H9 (cell line): Measurements from ENCODE around the gene OSBP. TPM values are rescaled to one million over a fixed set of nuclear protein-coding genes. Genes with fewer than 3 reads are reported as not detected.

Experiments used
- DNase-seq: peaks from one replicate; pipeline ENCODE4 v3.0.0-alpha.2; 2017
- H2AFZ ChIP-seq: one replicate; pipeline ENCODE4 v1.6.1; 2013; ENCODE audit warnings: mild to moderate bottlenecking, low read length, control low read depth, moderate library complexity
- H2AK5ac ChIP-seq: 2 replicates; pipeline ENCODE4 v1.6.1; 2013; ENCODE audit warnings: low read length, control low read depth, mixed read lengths; ENCODE audit not compliant: insufficient read length
- H2BK120ac ChIP-seq: one replicate; pipeline ENCODE4 v1.6.1; 2013; ENCODE audit warnings: low read depth, mild to moderate bottlenecking, low read length, control low read depth, inconsistent platforms; ENCODE audit not compliant: poor library complexity, severe bottlenecking
- H2BK12ac ChIP-seq: 2 replicates; pipeline ENCODE4 v1.6.1; 2013; ENCODE audit warnings: low read length, control low read depth, mixed read lengths, low read depth; ENCODE audit not compliant: insufficient read length
- H2BK15ac ChIP-seq: 2 replicates; pipeline ENCODE4 v1.6.1; 2013; ENCODE audit warnings: low read depth, low read length, control low read depth
- H2BK20ac ChIP-seq: one replicate; pipeline ENCODE4 v1.6.1; 2013; ENCODE audit warnings: low read depth, mild to moderate bottlenecking, low read length, control low read depth, inconsistent platforms; ENCODE audit not compliant: poor library complexity, severe bottlenecking
- H2BK5ac ChIP-seq: 2 replicates; pipeline ENCODE4 v1.6.1; 2013; ENCODE audit warnings: low read length, control low read depth, mixed read lengths; ENCODE audit not compliant: insufficient read length
- H3K14ac ChIP-seq: 2 replicates; pipeline ENCODE4 v1.6.1; 2013; ENCODE audit warnings: low read length, control low read depth; ENCODE audit not compliant: insufficient read depth
- H3K18ac ChIP-seq: 2 replicates; pipeline ENCODE4 v1.6.1; 2013; ENCODE audit warnings: low read depth, mild to moderate bottlenecking, mixed read lengths, low read length, control low read depth; ENCODE audit not compliant: insufficient read length
- H3K23ac ChIP-seq: 2 replicates; pipeline ENCODE4 v1.6.1; 2013; ENCODE audit warnings: low read length, control low read depth, mixed read lengths, low read depth; ENCODE audit not compliant: insufficient read length
- H3K23me2 ChIP-seq: 2 replicates; pipeline ENCODE4 v1.6.1; 2013; ENCODE audit warnings: low read depth, mild to moderate bottlenecking, mixed read lengths, low read length, control low read depth; ENCODE audit not compliant: insufficient read length, poor library complexity, severe bottlenecking
- H3K27ac ChIP-seq: 2 replicates; pipeline ENCODE4 v1.5.1; 2013; ENCODE audit warnings: low read length, control low read depth, mixed read lengths, low read depth; ENCODE audit not compliant: insufficient read length
- H3K27me3 ChIP-seq: 2 replicates; pipeline ENCODE4 v1.6.1; 2013; ENCODE audit warnings: low read length, control low read depth, inconsistent platforms; ENCODE audit not compliant: insufficient read depth
- H3K4ac ChIP-seq: 2 replicates; pipeline ENCODE4 v1.6.1; 2013; ENCODE audit warnings: low read depth, mild to moderate bottlenecking, control low read depth, inconsistent platforms, low read length, moderate library complexity
- H3K4me1 ChIP-seq: 2 replicates; pipeline ENCODE4 v1.6.1; 2013; ENCODE audit warnings: low read length, control low read depth, inconsistent platforms; ENCODE audit not compliant: insufficient read depth
- H3K4me2 ChIP-seq: 2 replicates; pipeline ENCODE4 v1.6.1; 2013; ENCODE audit warnings: low read length, control low read depth, mixed read lengths; ENCODE audit not compliant: insufficient read length, insufficient read depth
- H3K56ac ChIP-seq: 2 replicates; pipeline ENCODE4 v1.6.1; 2013; ENCODE audit warnings: low read depth, mild to moderate bottlenecking, mixed read lengths, low read length, control low read depth; ENCODE audit not compliant: insufficient read length
- H3K79me1 ChIP-seq: 2 replicates; pipeline ENCODE4 v1.6.1; 2013; ENCODE audit warnings: low read depth, mild to moderate bottlenecking, moderate library complexity, low read length, control low read depth, inconsistent platforms; ENCODE audit not compliant: insufficient read depth, poor library complexity, severe bottlenecking
- H3K79me2 ChIP-seq: 2 replicates; pipeline ENCODE4 v1.6.1; 2013; ENCODE audit warnings: low read length, control low read depth, inconsistent platforms; ENCODE audit not compliant: insufficient read depth
- H3K9ac ChIP-seq: 2 replicates; pipeline ENCODE4 v1.6.1; 2013; ENCODE audit warnings: low read length, control low read depth, mixed read lengths; ENCODE audit not compliant: insufficient read length; ENCODE audit errors: extremely low read depth
- H3K9me3 ChIP-seq: one replicate; pipeline ENCODE4 v1.6.1; 2013; ENCODE audit warnings: low read depth, low read length, inconsistent platforms; ENCODE audit not compliant: control insufficient read depth
- H3T11ph ChIP-seq: one replicate; pipeline ENCODE4 v1.6.1; 2013; ENCODE audit warnings: mild to moderate bottlenecking, low read length, control low read depth, inconsistent platforms
- H4K20me1 ChIP-seq: one replicate; pipeline ENCODE4 v1.6.1; 2013; ENCODE audit not compliant: control insufficient read depth, insufficient read length, insufficient read depth
- H4K5ac ChIP-seq: 2 replicates; pipeline ENCODE4 v1.6.1; 2013; ENCODE audit warnings: low read depth, mild to moderate bottlenecking, mixed read lengths, low read length, control low read depth; ENCODE audit not compliant: insufficient read length
- H4K8ac ChIP-seq: replicated peaks from 2 replicates; pipeline ENCODE4 v1.6.1; 2013; ENCODE audit warnings: low read length, control low read depth, mixed read lengths, low read depth; ENCODE audit not compliant: insufficient read length
- H4K91ac ChIP-seq: 2 replicates; pipeline ENCODE4 v1.6.1; 2013; ENCODE audit warnings: low read depth, mild to moderate bottlenecking, moderate library complexity, mixed read lengths, low read length, control low read depth; ENCODE audit not compliant: insufficient read length
- H3K27ac Mint-ChIP-seq, 3 experiments: 2 replicates in 2 of 3; 3 replicates in 1 of 3; pipeline ENCODE4 v1.8.0; 2020 to 2021; ENCODE audit warnings: mixed read lengths in 3 of 3, mild to moderate bottlenecking in 1 of 3, moderate library complexity in 1 of 3
- H3K27me3 Mint-ChIP-seq: 2 replicates; pipeline ENCODE4 v1.8.0; 2021; ENCODE audit warnings: low read depth, mild to moderate bottlenecking, moderate library complexity, mixed read lengths
- H3K36me3 Mint-ChIP-seq, 3 experiments: 2 replicates in 2 of 3; 3 replicates in 1 of 3; pipeline ENCODE4 v1.8.0; 2020 to 2021; ENCODE audit warnings: low read depth in 3 of 3, mixed read lengths in 3 of 3; ENCODE audit not compliant: insufficient read depth in 1 of 3
- H3K4me1 Mint-ChIP-seq, 2 experiments: 2 replicates each; pipeline ENCODE4 v1.8.0; 2020; ENCODE audit warnings: mixed read lengths in 2 of 2
- H3K4me3 Mint-ChIP-seq, 2 experiments: 2 replicates in 1 of 2; 3 replicates in 1 of 2; pipeline ENCODE4 v1.8.0; 2020 to 2021; ENCODE audit warnings: mild to moderate bottlenecking in 2 of 2, mixed read lengths in 2 of 2, moderate library complexity in 1 of 2
- H3K9me3 Mint-ChIP-seq, 2 experiments: 2 replicates in 1 of 2; 3 replicates in 1 of 2; pipeline ENCODE4 v1.8.0; 2020; ENCODE audit warnings: mild to moderate bottlenecking in 2 of 2, mixed read lengths in 2 of 2, moderate library complexity in 1 of 2
- CTCF ChIP-seq: fragments of 200-600 bp; sonication (generic); conservative IDR thresholded peaks from 3 replicates; pipeline ENCODE4 v1.8.0; 2021; ENCODE audit warnings: antibody characterized with exemption, mild to moderate bottlenecking
- WGBS: extraction: QIAGEN DNeasy Blood & Tissue Kit; methylation state at CpG from one replicate; pipeline ENCODE4 v1.1.7; 2013; ENCODE audit warnings: missing lambda C conversion rate, low lambda C conversion rate, mixed read lengths; ENCODE audit not compliant: insufficient read length; ENCODE audit errors: extremely low coverage; 5-methylcytosine and 5-hydroxymethylcytosine counted together
- total RNA-seq: library from RNA; stranded (reverse); gene quantifications from 2 replicates; pipeline ENCODE4 v1.2.1, GENCODE V29; 2021

OSBP gene
- total RNA-seq, 1 experiment from 2014 or later = 48.5 TPM

- H3T11ph ChIP-seq = no peak overlapping the region
- Mint-ChIP-seq H3K27me3 (no peaks in the 10 kb centered on the region), H3K9me3 (no peaks in the 10 kb centered on the region), H3K4me1 (no peaks in the 10 kb centered on the region), H3K36me3 (peaks cover 41 to 78% (median 60%) of the 10 kb centered on the region in 3 experiments), H3K4me3 (no peak overlapping the region), H3K27ac (no peak overlapping the region)
- no peak overlapping the region for H2BK20ac ChIP-seq
- no peak overlapping the region for H2BK12ac ChIP-seq
- no peak overlapping the region for H3K9ac ChIP-seq
- H3K23ac ChIP-seq = no peak overlapping the region
- no peak overlapping the region for H4K8ac ChIP-seq
- no peaks in the 10 kb centered on the region for H3K9me3 ChIP-seq
- DNase-seq = no peak
- H3K18ac ChIP-seq = no peak overlapping the region
- H3K4me2 ChIP-seq = no peak overlapping the region
- no peaks in the 10 kb centered on the region for H3K4me1 ChIP-seq
- no peak overlapping the region for H2BK120ac ChIP-seq
- no CpG with 5 or more reads among the region's 1 CpG for WGBS
- H2BK15ac ChIP-seq = no peak overlapping the region
- no peak overlapping the region for H3K27ac ChIP-seq
- no peak overlapping the region for H3K14ac ChIP-seq
- H3K79me2 ChIP-seq = no peaks in the 10 kb centered on the region
- H2AFZ ChIP-seq = no peak overlapping the region
- H4K91ac ChIP-seq = no peak overlapping the region
- no peak overlapping the region for H4K5ac ChIP-seq
- no peak overlapping the region for H2AK5ac ChIP-seq
- no peaks in the 10 kb centered on the region for H3K79me1 ChIP-seq
- H3K56ac ChIP-seq = no peak overlapping the region
- no peak overlapping the region for H2BK5ac ChIP-seq
- no peaks in the 10 kb centered on the region for H3K23me2 ChIP-seq
- H4K20me1 ChIP-seq = no peaks in the 10 kb centered on the region
- no peaks in the 10 kb centered on the region for H3K27me3 ChIP-seq
- no peak overlapping the region for H3K4ac ChIP-seq
- TF ChIP-seq CTCF = no peak
Observed at GRCh38 chr11:59578369-59578768, 37.2 kb downstream of the OSBP start.
